GM19099 (cell line): ENCODE measurements around the gene INSIG1.

ENCODE experiments used
- POLR2A ChIP-seq: IDR thresholded peaks from 3 replicates; pipeline ENCODE4 v1.6.1; 2011; ENCODE audit warnings: low read depth; ENCODE audit not compliant: insufficient read length; ENCODE audit errors: extremely low read depth

INSIG1 gene

GRCh38 chr7:155276800-155277375 is 20.8 kb upstream of the INSIG1 start:
- no peak for TF ChIP-seq POLR2A

GRCh38 chr7:155277385-155277994 is 20.2 kb upstream of the INSIG1 start:
- no peak for TF ChIP-seq POLR2A

GRCh38 chr7:155278921-155279320 is 18.8 kb upstream of the INSIG1 start:
- TF ChIP-seq POLR2A = no peak

GRCh38 chr7:155279787-155280445 is 17.8 kb upstream of the INSIG1 start:
- TF ChIP-seq POLR2A = no peak

- no peak for TF ChIP-seq POLR2A
These were observed 17.0 kb upstream of the INSIG1 start for GRCh38 chr7:155280446-155281397.

GRCh38 chr7:155281398-155281969 is 16.2 kb upstream of the INSIG1 start:
- no peak for TF ChIP-seq POLR2A

- no peak for TF ChIP-seq POLR2A
These were observed 15.0 kb upstream of the INSIG1 start for GRCh38 chr7:155282671-155283070.

- no peak for TF ChIP-seq POLR2A
These were observed 14.0 kb upstream of the INSIG1 start for GRCh38 chr7:155283565-155284194.

- no peak for TF ChIP-seq POLR2A
These were observed 13.0 kb upstream of the INSIG1 start for GRCh38 chr7:155284496-155285274.

GRCh38 chr7:155285423-155285822 is 12.3 kb upstream of the INSIG1 start:
- TF ChIP-seq POLR2A = no peak

- no peak for TF ChIP-seq POLR2A
These were observed 11.8 kb upstream of the INSIG1 start for GRCh38 chr7:155285833-155286232.

- TF ChIP-seq POLR2A = no peak
These were observed 11.0 kb upstream of the INSIG1 start for GRCh38 chr7:155286686-155287085.

GRCh38 chr7:155287284-155287935 is 10.3 kb upstream of the INSIG1 start:
- no peak for TF ChIP-seq POLR2A

GRCh38 chr7:155288055-155288454 is 9.6 kb upstream of the INSIG1 start:
- no peak for TF ChIP-seq POLR2A

- TF ChIP-seq POLR2A = no peak
These were observed 8.6 kb upstream of the INSIG1 start for GRCh38 chr7:155289107-155289506.
